Duodenal mucosa (tissue), 2 donors: ENCODE data around the gene NOL9.
"Not testable (repeated sequence)": the region's sequence is repeated elsewhere in the genome, so short reads cannot be mapped to it uniquely, and the experiment has no call there.

ENCODE experiments used
- H3K27ac ChIP-seq: one replicate; pipeline ENCODE4 v1.7.0; 2013; ENCODE audit warnings: low read depth, low read length
- H3K27me3 ChIP-seq, 2 donors: one replicate each; pipeline ENCODE4 v1.7.0; 2013; ENCODE audit warnings: low read length in 2 of 2, control low read depth in 1 of 2; ENCODE audit not compliant: insufficient read depth in 2 of 2, control insufficient read depth in 1 of 2
- H3K36me3 ChIP-seq, 2 donors: one replicate each; pipeline ENCODE4 v1.7.0; 2013; ENCODE audit warnings: low read length in 2 of 2, control low read depth in 1 of 2; ENCODE audit not compliant: insufficient read depth in 2 of 2, control insufficient read depth in 1 of 2
- H3K4me1 ChIP-seq, 2 donors: one replicate each; pipeline ENCODE4 v1.7.0; 2013; ENCODE audit warnings: low read length in 2 of 2, control low read depth in 1 of 2; ENCODE audit not compliant: insufficient read depth in 2 of 2, control insufficient read depth in 1 of 2
- H3K4me3 ChIP-seq, 2 donors: one replicate each; pipeline ENCODE4 v1.7.0; 2013; ENCODE audit warnings: low read length in 2 of 2, low read depth in 1 of 2
- H3K9ac ChIP-seq, 2 donors: one replicate each; pipeline ENCODE4 v1.7.0; 2013; ENCODE audit warnings: low read length in 2 of 2, low read depth in 1 of 2
- H3K9me3 ChIP-seq, 2 donors: one replicate each; pipeline ENCODE4 v1.7.0; 2013; ENCODE audit warnings: low read length in 2 of 2, control low read depth in 1 of 2; ENCODE audit not compliant: control insufficient read depth in 1 of 2

Gene NOL9

GRCh38 chr1:6497867-6498575, 56.3 kb downstream of the NOL9 start:
- peak overlapping the region in 1 of 2 donors; percentile 43 for H3K9ac ChIP-seq
- H3K36me3 ChIP-seq: no peaks in the 10 kb centered on the region
- no peaks in the 10 kb centered on the region for H3K9me3 ChIP-seq
- H3K4me3 ChIP-seq: peak overlapping the region; percentile 58 to 74
- H3K27ac ChIP-seq: no peak overlapping the region
- H3K27me3 ChIP-seq: peaks cover 25 to 27% of the 10 kb centered on the region in 2 donors
- H3K4me1 ChIP-seq: peaks cover 3% of the 10 kb centered on the region in 2 donors

- Histone ChIP-seq H3K9ac (peak overlapping the region in 1 of 2 donors; percentile 43), H3K27ac (no peak overlapping the region), H3K9me3 (no peaks in the 10 kb centered on the region), H3K36me3 (no peaks in the 10 kb centered on the region), H3K4me3 (peak overlapping the region; percentile 58 to 74), H3K27me3 (peaks cover 25 to 27% of the 10 kb centered on the region in 2 donors), H3K4me1 (peaks cover 3% of the 10 kb centered on the region in 2 donors)
Measured at GRCh38 chr1:6497215-6497866, 57.0 kb downstream of the NOL9 start.

GRCh38 chr1:6496890-6497214, 57.5 kb downstream of the NOL9 start:
- Histone ChIP-seq H3K27me3 (peaks cover 22 to 27% of the 10 kb centered on the region in 2 donors), H3K9me3 (no peaks in the 10 kb centered on the region), H3K4me3 (peak overlapping the region; percentile 36 to 43), H3K36me3 (no peaks in the 10 kb centered on the region), H3K4me1 (peaks cover 3 to 4% of the 10 kb centered on the region in 2 donors), H3K27ac (no peak overlapping the region), H3K9ac (no peak overlapping the region)

DNA sequence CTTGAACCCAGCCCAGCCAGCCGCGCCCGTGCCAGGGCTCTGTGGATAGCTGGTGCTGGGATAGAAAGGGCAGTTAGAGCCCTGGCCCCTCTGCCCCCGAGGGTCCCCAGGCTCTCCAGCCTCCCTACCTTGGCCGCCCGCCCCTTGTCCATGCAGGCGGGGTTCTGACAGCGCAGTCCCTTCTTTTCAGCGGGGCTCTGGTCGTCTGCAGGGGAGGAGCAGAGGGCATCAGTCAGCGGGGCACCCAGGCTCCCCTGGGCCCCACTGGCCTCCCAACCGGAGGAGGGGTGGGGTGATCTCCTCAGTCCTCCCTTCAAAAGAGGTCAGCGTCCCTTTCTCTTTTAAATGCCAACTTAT, 58.0 kb downstream of the NOL9 start:
- Histone ChIP-seq H3K27me3 (peaks cover 22 to 27% of the 10 kb centered on the region in 2 donors), H3K9me3 (no peaks in the 10 kb centered on the region), H3K4me1 (peaks cover 8 to 9% of the 10 kb centered on the region in 2 donors), H3K4me3 (peak overlapping the region in 1 of 2 donors; percentile 43), H3K36me3 (no peaks in the 10 kb centered on the region), H3K27ac (no peak overlapping the region), H3K9ac (no peak overlapping the region)

DNA sequence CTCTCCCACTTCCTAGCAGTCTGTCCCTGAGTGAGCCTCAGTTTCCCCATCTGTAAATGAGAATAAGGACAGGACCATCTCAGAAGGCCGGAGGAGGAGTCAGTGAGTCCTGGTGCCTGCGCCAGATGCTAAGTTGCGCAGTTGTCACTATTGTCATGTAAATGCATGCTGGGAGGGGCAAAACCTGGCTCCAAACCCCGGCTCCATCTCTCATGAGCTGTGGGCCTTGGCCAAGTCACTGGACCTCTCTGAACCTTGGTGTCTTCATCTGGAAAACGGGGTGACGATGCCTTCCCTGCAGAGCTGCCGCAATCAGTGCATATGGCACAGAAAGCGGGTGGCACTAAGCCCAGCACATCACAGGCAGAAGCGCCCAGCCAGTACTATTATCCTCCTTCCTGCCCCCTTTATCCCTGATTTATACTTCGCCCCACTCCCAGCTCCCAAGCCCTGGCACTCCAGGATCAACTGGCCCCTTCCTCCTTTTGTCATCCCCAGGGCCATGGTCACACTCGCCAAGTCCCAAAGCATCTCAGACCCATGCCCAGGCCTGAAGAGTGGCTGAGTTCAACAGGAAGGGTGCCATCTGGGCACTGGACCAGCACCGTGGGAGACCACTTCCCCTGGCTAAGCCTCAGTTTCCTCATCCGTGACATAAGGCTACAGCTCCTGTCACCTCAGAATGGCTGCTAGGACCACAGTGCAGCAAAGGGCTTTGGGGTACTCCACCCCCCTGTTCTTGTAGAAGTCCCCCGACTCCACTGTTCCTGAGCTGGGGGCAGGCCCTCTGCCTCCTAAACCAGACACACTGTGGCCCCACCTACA, 58.6 kb downstream of the NOL9 start:
- Histone ChIP-seq H3K4me3 (no peak overlapping the region), H3K4me1 (peaks cover 10 to 13% of the 10 kb centered on the region in 2 donors), H3K9me3 (no peaks in the 10 kb centered on the region), H3K27ac (no peak overlapping the region), H3K9ac (no peak overlapping the region), H3K36me3 (no peaks in the 10 kb centered on the region), H3K27me3 (peaks cover 22 to 23% of the 10 kb centered on the region in 2 donors)

- Histone ChIP-seq H3K9ac (no peak overlapping the region), H3K4me3 (no peak overlapping the region), H3K4me1 (peaks cover 10 to 17% of the 10 kb centered on the region in 2 donors), H3K27ac (no peak overlapping the region), H3K27me3 (peaks cover 22 to 23% of the 10 kb centered on the region in 2 donors), H3K36me3 (no peaks in the 10 kb centered on the region), H3K9me3 (no peaks in the 10 kb centered on the region)
Measured at GRCh38 chr1:6495041-6495441, 59.3 kb downstream of the NOL9 start.

GRCh38 chr1:6494627-6495026, 59.7 kb downstream of the NOL9 start:
- peaks cover 22 to 23% of the 10 kb centered on the region in 2 donors for H3K27me3 ChIP-seq
- H3K9me3 ChIP-seq: no peaks in the 10 kb centered on the region
- no peak overlapping the region for H3K9ac ChIP-seq
- H3K27ac ChIP-seq: no peak overlapping the region
- peaks cover 10 to 20% of the 10 kb centered on the region in 2 donors for H3K4me1 ChIP-seq
- H3K4me3 ChIP-seq: no peak overlapping the region
- no peaks in the 10 kb centered on the region for H3K36me3 ChIP-seq

- Histone ChIP-seq H3K4me1 (peaks cover 10 to 26% of the 10 kb centered on the region in 2 donors), H3K27me3 (peaks cover 20 to 22% of the 10 kb centered on the region in 2 donors)
- not testable (repeated sequence) for H3K27ac ChIP-seq, H3K9ac ChIP-seq, H3K36me3 ChIP-seq, H3K4me3 ChIP-seq, H3K9me3 ChIP-seq
Measured at GRCh38 chr1:6493834-6494223, 60.5 kb downstream of the NOL9 start.

- no peak overlapping the region for H3K9ac ChIP-seq
- no peaks in the 10 kb centered on the region for H3K36me3 ChIP-seq
- H3K4me1 ChIP-seq: peaks cover 7 to 23% of the 10 kb centered on the region in 2 donors
- H3K27me3 ChIP-seq: peaks cover 12 to 17% of the 10 kb centered on the region in 2 donors
- H3K4me3 ChIP-seq: no peak overlapping the region
- H3K9me3 ChIP-seq: no peaks in the 10 kb centered on the region
- H3K27ac ChIP-seq: no peak overlapping the region
Measured at GRCh38 chr1:6491966-6492365, 62.3 kb downstream of the NOL9 start.

- Histone ChIP-seq H3K9ac (peak within 1 kb of the TSS; percentile 60 to 69), H3K4me1 (peaks cover 7 to 23% of the 10 kb centered on the region in 2 donors), H3K4me3 (peak within 1 kb of the TSS; percentile 80 to 82), H3K27me3 (peaks cover 8 to 12% of the 10 kb centered on the region in 2 donors), H3K9me3 (no peaks in the 10 kb centered on the region), H3K36me3 (no peaks in the 10 kb centered on the region), H3K27ac (no peak within 1 kb of the TSS)
Measured at GRCh38 chr1:6491480-6491962, 62.8 kb downstream of the NOL9 start, which contains the start of gene PLEKHG5. Gene PLEKHG5, minus strand, starts transcription at chr1:6491667. Its CDS starts 14,096 bp downstream, at chr1:6477571.
